Glomerular visceral epithelial cell (primary cell): ENCODE results near the gene WDR47.

Source experiments
- DNase-seq: peaks from one replicate; pipeline ENCODE4 v3.0.0-alpha.2; 2016; ENCODE audit errors: extremely low spot score

Gene WDR47

DNA sequence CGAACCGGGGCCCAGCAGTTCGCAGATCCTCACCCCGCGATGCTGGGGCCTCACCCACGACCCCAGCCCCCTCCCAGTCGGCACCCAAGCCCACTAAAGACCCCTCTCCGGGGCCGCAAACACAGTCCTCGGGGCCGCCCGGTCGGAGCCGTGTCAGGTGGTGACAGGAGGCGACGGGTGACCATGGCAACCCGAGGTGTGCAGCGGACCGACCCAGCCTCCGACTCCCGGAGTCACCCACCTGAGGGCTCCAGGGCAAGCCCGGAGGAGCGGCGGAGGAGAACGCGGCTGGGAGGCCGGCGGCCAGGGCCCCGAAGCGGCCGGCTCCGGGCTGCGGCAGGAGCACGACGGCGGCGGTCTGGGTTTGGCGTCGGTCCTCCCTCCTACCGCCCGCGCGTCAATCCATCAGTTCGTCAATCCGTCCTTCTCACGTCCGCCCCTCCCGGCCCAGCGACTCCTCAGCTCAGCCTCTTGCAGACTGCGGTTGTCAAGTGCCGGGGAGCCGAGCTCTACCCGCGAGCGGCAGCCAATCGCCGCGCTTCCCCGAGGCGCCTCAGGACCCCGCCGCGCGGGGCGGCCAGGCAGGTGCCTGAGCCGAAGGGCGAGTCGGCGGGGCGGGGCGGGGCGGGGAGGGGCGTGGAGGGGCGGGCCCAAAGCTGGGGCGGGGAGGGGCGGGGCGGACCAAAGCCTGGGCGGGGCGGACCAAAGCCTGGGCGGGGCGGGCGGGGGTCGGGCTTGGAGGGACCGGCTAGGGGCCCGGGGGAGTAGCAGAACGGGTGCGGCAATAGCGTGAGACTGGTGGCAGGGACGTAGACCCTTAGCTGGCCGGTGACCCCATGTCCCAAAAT, at the start of gene WDR47:
Gene WDR47, minus strand, starts transcription at position 482 of the 848 bp plus-strand sequence. CDS start 18,590 bp downstream, outside the sequence.
- DNase-seq = peak; percentile 97

DNA sequence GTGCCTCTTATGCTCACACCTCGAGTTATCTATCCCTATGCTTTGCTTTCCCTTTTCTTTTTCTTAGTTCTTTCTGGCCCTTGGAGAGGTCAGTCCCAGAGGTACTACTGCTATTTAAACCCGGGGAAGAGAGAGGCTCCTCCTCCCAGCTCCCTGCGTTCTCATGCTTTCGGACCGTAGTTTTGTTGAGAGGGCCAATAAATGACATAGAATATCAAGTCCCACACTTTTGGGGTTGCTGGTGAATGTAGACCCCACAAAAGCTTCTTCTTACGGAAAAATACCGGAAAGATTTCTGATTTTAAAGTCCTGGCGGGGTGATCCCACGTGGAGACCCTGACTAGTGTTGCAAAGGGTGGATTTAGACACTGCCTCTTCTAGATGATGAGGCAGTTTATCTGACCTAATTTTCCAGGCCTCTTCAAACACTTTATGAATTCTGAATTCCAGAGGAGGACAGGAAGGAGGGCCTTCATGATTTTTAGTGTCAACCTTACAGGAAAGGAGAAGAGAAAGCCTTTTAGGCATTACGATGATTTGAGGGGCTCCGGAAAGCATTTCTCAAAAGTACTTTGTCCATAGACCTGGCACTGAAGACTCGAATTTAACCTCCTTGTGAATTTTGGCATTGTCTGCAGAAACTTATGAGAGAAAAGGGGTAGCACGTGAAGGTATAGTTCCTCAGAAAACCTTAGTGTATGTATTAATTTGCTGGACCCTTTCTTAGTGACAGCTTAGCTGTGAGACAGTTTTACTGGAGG, 49.4 kb upstream of the WDR47 start:
- DNase-seq = peak; percentile 41

DNA sequence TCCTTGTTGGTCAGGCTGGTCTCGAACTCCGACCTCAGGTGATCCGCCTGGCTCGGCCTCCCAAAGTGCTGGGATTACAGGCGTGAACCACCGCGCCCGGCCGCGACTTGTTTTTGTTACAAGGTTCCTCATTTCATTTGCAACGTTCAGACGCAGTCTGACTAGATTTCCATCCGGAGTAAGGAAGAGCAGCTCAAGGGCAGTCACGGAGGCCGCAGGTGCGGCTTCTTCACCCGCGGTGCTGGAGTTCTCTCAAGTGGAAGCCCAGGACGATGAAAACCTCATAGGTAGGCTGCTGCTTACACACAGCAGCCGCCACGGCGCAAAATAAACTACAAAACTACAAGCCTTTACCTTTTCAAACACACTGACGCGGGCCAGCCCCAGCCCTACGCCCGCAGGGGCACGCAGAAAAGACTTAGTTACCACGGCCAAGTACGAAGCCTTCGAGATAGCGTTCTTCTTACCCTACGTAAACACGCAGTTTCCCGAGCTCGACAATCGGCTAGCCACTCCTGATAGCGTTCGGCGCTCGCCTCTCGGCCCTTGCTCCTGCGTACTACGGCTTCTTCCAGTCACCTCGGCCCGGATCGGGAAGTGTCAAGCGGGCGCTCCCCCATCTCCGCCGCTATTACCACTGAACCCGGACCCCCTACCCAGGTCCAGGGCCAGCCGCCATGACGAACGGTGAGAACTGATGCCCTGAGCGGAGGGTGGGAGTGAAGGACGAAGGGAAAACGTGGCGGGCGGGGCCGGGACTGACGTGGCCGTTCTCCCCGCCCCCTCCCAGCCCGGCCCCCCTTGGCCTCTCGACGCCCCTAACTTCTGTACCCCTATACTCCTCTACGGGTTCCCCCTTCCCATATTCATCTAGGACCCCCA, 48.5 kb upstream of the WDR47 start, which contains the start of gene TMEM167B:
Gene TMEM167B, plus strand, starts transcription at position 569 of the 882 bp plus-strand sequence. Its CDS starts 109 bp downstream, at position 678.
- peak; percentile 89 for DNase-seq

DNA sequence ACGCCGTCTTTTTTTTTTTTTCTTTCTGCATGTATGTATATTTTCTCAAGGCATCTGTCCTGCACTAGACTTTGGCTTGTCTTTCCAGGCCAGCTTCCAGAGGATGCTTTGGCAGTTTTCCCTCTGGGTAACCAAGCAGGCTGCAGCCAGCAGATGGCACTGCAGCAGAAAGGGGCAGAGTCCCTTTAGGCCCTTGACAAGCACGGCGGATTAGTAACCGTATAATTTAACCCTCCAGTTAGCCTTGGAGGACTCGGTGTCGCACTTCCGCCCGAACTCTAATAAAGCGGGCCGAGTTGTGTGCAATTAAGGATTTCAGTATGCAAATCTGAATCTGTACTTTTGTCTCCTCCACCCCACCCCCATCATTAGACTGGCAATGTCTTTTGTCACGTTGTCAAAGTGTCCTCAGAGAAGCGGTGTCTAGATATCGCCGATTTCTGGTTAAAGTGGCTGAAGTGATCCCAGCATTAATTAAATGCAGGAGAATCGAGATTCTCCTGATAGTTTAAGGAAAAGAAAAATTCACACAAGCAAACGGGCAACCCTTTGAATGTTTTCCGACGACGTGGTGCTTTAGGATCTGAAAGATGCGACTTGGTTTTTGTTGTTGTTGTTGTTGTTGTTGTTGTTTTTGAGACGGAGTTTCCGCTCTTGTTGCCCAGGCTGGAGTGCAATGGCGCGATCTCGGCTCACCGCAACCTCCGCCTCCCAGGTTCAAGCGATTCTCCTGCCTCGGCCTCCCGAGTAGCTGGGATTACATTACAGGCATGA, 47.5 kb upstream of the WDR47 start:
- DNase-seq = peak; percentile 66

DNA sequence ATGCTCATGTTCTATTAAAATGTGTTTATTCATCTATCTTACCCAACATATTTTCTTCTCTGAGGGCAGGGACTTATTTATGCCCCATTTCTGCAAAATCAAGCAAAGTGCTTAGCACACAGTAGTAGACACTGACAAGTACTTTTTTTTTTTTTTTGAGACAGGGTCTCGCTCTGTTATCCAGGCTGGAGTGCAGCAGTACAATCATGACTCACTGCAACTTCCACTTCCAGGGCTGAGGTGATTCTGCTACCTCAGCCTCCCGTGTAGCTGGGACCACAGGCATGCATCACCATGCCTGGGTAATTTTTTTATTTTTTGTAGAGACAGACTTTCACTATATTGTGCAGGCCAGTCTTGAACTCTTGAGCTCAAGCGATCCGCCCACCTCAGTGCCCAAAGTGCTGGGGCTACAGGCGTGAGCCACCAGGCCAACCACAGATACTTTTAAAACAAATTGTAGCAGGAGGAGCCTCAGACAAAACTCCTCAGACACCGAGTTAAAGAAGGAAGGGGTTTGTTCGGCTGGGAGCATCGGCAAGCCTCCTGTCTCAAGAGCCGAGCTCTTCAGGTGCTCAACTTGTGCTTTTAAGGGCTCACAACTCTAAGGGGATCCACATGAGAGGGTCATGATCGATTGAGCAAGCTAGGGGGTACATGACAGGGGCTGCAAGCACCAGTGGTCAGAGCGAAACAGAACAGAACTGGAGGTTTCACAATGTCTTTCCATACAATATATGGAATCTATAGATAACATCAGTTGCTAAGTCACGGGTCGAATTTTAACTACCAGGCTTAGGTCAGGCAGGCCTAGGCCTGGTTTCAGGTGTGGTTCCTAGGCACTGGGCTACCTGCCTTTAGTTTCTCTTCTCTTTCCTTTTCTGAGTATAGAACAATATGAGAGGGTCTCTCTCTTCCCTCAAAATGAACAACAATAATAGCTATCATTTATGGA, 42.9 kb upstream of the WDR47 start:
- DNase-seq = peak; percentile 82

DNA sequence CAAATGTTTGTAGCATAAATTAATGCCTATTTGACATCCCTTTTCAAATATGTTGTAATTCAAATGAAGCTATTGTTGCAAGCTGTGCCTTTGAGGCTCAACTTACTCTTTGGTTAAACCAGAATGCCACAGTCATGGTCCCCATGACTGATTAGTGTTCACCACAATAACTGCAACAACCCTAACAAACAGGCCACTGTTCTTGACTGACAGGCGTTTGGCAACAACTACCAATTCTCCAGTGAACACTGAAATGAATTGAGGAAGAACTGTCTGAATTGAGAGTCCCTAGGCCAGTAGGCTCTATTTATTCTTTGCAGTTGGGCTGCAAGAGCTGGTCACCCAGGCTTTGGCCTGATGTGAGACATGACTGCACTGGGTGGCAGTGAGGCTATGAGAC, 42.0 kb upstream of the WDR47 start:
- no peak for DNase-seq

DNA sequence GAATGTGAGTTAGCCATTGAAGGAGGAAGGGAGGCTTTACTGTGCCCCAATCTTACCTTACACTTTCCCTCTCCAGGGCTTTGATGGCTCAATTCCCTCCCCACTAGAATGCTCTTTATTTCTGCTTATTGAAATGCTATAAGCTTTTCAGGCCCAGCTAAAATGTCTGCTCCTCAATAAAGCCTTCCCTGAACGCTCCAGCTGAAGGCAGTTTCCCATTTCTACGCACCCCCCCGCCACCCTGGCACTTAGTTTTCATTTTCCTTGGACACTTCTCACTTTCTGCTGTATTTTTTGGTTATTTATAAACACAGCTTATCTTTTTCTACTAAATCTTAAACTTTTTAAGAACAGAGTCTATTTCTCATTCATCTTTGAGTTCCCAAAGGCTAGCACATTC, 41.6 kb upstream of the WDR47 start:
- DNase-seq = no peak

DNA sequence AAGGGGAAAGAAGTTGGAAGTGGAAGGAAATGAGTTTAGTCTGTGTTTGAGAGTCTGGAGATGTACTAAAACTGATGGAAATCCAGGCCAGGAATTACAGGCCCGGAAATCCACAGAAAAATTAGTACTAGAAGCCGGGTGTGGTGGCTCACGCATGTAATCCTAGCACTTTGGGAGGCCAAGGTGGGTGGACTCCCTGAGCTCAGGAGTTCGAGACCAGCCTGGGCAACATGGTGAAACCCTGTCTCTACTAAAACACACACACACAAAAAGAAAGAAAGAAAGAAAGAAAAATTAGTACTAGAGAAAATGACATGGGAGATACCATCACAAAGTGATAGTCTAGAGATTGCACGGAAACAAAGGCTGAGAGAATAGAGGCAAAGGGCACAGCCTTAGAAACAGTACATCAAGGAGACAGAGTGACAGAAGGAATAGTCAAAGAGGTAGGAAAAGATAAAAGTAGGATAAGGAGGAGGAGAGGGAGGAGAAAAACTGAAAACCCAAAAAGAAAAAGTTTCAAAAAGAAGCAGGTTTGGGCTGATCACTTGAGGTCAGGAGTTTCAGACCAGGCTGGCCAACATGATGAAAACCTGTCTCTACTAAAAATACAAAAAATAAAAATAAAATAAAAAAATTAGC, 38.7 kb upstream of the WDR47 start:
- DNase-seq = no peak

DNA sequence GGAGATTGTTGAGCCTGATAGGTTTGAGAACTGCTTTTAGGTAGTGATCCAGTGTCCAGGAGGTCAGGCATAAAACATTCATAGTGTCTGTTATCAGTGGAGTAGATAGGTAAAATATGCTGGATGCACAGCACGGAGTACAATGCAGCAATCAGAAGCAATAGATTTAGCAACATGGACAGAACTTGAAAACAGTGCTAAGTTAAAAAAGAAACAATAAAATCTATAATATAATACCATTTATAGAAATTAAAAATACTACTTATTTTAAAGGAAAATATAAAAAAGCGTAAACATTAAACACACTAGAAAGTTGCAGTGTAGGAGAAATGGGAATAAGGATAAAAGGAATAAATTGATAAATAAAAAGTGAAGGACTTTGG, 37.3 kb upstream of the WDR47 start:
- no peak for DNase-seq

DNA sequence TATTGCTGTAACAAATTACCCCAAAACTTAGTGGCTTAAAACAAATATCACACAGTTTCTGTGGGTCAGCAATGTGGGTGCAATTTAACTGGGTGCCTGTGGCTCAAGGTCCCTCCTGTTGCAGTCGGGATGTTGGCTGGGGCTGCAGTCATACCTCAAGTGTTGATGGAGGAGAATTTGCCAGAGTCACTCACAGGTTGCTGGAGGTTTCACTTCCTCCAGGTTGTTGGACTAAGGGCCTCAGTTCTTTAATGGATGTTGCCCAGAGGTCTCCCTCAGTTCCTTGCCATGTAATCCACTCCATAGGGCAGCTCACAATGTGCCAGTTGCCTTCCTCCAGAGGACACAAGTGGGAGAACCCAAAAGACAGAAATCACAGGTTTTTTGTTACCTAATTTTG, 36.4 kb upstream of the WDR47 start:
- DNase-seq = no peak

DNA sequence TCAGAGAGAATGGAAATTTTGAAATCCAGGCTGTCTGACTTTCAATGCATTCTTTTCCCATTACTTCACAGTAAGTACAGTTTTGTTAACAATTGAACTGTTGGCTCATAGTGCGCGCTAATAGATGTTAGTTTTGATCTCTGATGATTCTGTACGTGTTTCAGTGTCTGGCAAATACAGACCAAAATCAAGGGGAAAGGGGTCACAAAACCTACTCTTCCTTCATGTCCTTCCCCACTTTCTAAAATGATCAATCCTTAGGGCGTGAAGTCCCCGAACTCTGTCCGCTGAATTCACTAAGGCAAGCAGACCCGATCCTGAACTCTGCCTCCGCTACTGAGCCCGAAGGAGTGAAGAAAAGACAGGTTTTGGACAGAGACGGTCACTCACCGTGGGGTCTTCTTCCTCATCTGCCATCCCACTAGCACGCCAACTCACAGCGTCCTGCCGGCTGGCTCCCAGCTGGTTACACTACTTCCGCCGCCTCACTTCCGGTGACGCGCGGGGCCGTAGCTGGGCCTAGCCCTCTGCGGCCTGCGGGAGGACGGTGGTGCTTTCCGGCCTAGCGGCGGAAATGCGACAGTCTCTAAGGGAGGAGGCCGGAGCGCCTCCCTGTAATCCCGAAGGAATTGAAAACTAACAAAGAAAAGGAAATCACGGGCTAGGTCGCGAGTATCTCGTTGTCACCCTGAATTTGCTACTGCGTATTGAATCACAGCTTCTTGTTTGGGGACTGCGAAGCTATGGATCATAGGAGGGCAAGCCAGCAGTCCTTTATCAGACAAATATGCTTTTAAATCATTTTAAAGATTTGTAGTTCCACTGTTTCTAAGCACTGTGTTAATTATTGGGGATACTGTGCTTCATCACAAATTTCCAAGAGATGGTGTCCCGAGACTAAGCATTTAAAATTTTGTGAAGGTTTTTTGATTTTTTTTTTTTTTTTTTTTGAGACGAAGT, 33.9 kb upstream of the WDR47 start, which contains the start of gene TAF13:
Gene TAF13, minus strand, starts transcription at position 473 of the 960 bp plus-strand sequence. Its CDS starts 56 bp downstream, at position 417.
- peak; percentile 93 for DNase-seq

DNA sequence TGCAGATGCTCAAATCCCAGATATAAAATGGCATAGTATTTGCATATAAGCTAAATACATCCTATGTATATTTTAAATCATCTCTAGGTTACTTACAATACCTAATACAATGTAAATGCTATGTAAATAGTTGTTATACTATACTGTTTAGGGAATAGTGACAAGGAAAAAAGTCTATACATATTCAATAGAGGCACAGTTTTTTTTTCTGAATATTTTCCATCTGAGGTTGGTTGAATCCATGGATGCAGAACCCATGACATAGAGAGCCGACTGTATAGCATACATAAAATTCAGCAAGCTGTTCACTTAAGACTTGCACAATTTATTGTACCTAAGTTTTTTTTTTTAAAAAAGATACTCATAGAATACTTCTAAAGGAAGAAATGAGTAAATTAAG, 27.4 kb upstream of the WDR47 start:
- no peak for DNase-seq

DNA sequence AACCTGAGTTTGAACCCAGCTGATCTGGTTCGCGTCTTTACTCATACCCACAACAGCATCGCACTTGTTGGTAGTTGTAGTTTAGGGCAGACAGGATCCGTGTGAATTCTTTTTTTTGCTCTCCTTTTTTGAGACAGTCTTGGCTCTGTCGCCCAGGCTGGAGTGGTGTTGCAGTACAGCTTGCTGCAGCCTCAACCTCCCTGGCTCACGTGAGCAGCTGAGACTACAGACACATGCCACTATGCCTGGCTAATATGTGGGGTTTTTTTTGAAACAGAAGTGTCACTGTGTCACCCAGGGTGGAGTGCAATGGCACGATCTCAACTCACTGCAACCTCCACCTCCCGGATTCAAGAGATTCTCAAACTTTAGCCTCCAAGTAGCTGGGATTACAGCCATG, 26.0 kb upstream of the WDR47 start:
- DNase-seq = no peak

DNA sequence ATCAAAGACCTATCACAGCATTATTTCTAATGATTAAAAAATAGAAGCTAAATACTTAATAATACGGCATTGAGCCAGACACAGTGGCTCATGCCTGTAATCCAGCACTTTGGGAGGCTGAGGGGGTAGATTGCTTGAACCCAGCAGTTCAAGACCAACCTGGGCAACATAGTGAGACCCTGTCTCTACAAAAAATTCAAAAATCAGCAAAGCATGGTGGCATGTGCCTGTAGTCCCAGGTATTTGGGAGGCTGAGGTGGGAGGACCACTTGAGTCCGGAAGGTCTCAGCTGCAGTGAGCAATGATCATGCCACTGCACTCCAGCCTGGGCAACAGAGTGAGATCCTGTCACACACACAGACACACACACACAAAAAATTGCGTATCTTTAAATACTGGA, 23.2 kb upstream of the WDR47 start:
- DNase-seq = no peak

DNA sequence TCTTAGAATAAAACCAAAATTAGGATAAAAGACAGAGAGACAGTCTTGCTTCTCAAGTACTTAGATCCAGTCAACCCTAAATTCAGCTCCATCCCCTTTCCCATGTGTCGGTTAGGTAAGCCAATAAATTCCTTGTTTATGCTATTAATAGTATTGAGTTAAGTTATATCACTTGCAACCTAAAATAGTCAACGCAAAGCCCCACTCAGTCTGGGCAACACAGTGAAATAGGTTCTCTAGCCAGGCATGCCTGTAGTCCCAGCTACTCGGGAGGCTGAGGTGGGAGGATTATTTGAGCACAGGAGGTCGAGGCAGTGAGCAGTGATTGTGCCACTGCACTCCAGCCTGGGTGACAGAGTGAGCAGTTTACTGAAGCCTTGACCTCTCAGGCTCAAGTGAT, 19.3 kb upstream of the WDR47 start:
- no peak for DNase-seq

DNA sequence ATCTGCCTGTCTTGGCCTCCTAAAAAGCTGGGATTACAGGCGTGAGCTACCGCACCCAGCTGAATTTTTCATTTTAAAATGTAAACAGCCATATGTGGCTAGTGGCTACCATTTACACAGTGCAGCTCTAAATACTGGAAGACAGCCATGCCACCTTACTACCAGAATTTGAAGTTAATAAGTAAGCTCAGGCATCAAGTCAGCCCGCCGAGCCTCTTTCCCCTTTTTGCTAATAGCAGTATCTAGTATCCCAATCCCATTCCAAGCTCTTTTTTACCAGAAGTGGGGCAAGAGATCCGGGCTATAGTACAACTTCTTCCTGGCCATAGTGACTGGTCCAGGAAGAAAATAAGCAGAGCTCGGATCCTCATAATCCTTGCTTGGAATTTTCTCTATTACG, 18.8 kb upstream of the WDR47 start:
- DNase-seq = no peak

DNA sequence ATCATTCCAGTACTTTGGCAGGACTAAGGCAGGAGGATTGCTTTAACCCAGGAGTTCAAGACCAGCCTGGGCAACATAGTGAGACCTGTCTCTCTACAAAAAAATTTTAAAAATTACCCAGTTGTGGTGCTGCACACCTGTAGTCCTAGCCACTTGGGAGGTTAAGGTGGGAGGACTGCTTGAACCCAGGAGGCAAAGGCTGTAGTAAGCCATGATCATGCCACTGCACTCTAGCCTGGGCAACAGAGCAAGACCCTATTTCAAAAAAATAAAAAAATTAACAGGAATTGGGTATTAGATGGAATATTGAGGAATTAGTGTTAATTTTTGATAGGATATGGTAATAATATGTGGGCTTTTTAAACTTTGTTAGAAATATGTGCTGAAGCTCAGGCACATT, 17.1 kb upstream of the WDR47 start:
- DNase-seq = no peak

DNA sequence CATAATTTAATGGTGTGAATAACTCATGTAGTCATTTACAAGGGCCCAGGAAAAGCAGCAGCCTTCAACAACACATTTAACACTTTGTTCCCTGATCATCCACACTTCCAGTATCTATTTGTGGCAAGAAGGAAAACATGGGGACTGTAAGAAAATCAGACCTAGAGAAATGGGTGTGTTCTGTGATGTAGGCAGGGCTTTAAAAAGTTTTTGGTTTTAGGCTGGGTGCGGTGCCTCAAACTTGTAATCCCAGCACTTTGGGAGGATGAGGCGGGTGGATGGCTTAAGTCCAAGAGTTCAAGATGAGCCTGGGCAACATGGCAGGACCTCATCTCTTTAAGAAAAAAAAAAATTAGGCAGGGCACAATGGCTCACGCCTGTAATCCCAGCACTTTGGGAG, 14.2 kb upstream of the WDR47 start:
- DNase-seq = no peak
